ENCODE data around the gene INO80B.

The INO80B gene

GRCh38 chr2:74502147-74502719 lies 47.3 kb downstream of the INO80B start:
- no peak for DNase-seq (ENCODE audit: low read depth)

DNA sequence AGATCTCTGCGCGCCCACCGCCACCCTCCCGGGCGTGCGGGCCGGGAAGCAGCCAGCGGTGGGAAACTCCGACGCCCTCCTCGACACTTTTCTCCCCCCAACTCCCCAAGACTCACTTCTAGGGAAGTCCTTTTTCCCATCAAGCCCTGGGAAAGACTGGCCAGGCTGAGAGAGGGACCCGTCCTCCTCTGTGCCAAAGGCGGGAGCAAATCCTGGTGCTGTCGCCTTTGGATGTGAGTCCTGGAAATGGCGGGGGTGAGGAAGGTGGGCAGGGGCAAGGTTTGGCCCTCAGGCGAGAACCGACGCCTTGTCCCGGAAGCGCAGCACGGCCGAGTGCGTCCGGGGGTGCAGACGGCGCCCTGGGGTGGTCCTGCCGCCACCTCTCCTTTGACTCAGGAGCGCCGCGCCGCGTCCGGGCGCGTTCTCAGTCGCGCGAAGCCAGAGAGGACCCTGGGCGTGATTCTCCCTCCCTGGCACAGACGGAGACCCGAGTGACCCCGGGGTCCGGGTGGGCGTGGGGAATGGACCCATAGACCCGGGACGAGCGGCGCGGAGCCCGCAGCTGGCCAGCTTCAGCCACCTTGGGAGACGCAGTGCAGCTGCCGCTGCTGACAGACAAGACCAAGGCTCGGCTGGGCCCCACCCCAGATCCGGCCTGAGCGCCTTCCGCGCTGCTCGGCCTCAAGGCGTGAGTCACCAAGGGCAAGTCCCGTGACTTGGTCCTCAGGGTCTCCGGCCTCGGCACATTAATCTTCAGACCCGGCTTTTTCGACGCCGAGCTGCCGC lies 48.0 kb downstream of the INO80B start:
- no peak for DNase-seq (ENCODE audit: low read depth)

DNA sequence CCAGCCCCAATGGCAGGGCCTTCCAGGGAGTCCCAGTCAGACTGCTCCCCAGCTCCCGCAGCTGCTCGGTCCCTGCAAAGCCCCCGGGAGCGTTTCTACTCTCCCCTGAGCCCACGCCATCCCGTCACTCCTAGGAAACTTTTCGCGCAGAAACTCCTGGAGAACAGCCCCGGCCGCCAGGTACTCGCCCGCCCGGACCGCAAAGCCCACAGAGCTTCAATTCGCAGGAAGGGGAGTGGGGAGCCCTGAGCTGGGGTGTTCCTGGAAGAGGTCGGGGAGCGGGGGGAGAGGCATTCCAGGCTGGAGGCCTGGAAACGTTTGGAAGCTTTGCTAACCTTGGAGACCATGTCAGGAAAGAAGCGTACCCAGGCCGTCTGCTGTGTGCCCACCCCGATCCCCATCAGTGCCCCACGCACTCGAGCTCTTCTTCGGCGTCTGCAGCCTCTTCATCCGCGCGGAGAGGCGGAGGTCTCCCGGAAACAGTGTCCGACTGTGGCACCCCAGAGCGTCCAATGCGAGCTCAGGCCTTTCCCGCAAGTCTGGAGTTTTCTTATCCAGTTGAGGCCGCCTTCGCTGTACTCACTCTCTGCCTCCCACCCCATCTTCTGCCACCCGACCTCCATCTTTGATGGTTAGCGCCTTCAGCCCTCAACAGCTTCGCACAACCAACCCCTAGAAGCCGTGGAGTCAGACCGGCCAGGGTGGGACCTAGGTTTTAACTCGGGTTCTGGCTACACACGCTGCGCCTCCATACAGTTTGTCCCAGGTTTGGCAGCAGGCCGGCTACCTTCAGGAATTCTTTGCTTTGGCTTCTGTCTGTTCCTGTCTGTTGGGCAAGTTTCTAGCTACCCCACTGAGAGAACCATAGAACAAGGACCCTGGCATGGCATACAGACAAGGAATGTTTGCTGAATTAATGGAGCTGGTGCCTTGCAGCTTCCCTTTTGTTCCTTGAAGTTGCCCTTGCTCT lies 48.9 kb downstream of the INO80B start:
- DNase-seq (ENCODE audit: low read depth), result no peak

GRCh38 chr2:74504591-74504990 lies 49.7 kb downstream of the INO80B start:
- no peak for DNase-seq (ENCODE audit: low read depth)

- DNase-seq (ENCODE audit: low read depth), result no peak
Measured at GRCh38 chr2:74505448-74506246, 50.8 kb downstream of the INO80B start.

- peak; percentile 98 for DNase-seq (ENCODE audit: low read depth)
Measured at GRCh38 chr2:74507145-74507925, 52.4 kb downstream of the INO80B start, which contains the start of gene PCGF1. TSS of gene PCGF1 (minus strand) at chr2:74507695. CDS start at chr2:74507668, 27 bp downstream.
